GM19452 (cell line): ENCODE data around the gene NHSL1.

Experiments used
- ATAC-seq: cut with Tn5 transposase; IDR thresholded peaks from one replicate; pipeline ENCODE4 v1.9.1; 2021; ENCODE audit not compliant: unreplicated experiment

Gene NHSL1

GRCh38 chr6:138525355-138525754 is 26.1 kb upstream of the NHSL1 start:
- no peak for ATAC-seq

DNA sequence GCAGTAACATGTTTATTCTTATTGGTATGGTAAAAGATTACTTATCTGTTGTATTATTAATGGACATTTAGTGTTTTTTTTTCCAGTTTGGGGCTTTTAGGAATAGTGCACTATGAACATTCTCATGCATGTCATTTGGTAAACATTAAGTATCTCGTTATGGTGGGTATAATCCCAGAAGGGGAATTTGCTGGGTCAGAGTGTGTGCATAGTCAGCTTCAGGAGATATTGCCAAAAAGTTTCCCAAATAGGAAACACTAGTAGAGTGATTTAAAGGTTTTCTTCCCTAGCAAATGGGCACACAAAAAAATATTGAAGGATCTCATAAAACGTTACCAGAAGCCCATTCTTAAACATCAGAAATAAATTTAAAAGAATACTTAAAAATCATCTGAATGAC is 25.2 kb upstream of the NHSL1 start:
- no peak for ATAC-seq

GRCh38 chr6:138523347-138524210 is 24.3 kb upstream of the NHSL1 start:
- ATAC-seq = no peak

DNA sequence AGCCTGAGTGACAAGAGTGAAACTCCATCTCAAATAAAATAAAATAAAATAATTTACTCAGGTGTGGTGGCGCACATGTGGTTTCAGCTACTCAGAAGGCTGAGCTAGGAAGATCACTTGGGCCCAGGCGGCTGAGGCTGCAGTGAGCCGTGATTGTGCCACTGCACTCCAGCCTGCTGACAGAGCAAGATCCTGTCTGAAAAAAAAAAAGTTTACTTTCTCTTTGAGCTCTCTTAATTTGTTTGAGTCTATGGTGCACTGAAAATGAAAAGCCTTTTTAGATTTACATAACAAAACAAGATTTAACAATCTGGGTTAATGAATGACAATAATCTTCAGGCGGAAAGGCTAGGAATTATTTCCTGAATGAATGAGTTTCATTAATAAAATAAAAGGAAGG is 23.3 kb upstream of the NHSL1 start:
- no peak for ATAC-seq

DNA sequence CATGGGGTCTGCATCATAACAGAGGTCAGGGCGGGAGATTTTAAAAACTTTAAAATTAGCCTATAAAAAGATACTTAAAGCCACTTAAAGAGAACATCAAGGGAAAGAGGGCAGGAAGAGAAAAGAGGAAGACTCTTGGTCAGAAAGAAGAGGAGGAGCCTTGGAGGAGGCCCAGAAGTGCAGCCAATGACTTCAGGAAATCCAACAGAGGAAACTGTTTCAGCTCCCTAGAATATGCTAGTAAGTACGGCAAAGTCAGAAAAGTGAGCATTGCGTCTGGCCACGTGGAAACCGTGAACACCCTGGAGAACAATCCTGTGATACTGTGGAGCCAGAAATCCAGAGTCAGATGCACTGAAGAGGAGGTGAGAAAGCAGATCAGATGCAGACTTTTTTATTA is 22.5 kb upstream of the NHSL1 start:
- ATAC-seq = no peak

- ATAC-seq = no peak
Measured at GRCh38 chr6:138520463-138520862, 21.2 kb upstream of the NHSL1 start.

GRCh38 chr6:138518054-138518453 is 18.8 kb upstream of the NHSL1 start:
- ATAC-seq = peak; percentile 37

- ATAC-seq = peak; percentile 87
Measured at GRCh38 chr6:138517635-138518034, 18.3 kb upstream of the NHSL1 start.

- no peak for ATAC-seq
Measured at GRCh38 chr6:138515657-138516248, 16.5 kb upstream of the NHSL1 start.

DNA sequence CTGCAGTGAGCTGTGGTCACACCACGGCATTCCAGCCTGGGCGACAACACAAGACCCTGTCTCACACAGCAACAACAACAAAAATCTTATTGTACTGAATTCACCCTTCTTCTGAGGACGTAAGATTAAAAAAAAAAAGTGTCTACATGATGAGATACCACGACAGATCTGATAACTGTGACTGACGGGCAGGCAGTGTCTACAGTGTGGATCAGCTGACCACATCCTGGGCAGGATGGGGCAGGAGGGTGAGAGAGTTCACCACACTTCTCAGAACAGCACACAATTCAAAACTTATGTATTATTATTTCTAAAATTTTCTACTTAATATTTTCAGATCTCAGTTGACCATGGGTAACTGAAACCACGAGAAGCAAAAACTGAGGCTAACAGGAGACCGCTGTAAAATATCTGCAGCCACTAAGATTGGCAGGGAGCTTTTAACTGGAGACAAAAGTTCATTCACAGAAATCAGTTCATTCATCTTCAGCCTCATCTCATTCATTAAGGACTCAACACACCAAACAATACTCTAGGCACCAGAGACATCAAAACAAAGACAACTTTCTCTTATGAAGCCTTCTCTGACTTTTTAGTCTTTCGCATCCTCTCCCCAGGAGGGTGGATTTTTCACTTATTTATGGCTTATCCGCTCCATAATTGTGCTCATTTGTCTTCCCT is 15.7 kb upstream of the NHSL1 start:
- ATAC-seq = no peak

GRCh38 chr6:138512609-138513008 is 13.3 kb upstream of the NHSL1 start:
- ATAC-seq = no peak

- ATAC-seq = no peak
Measured at GRCh38 chr6:138510093-138510492, 10.8 kb upstream of the NHSL1 start.

- ATAC-seq = no peak
Measured at GRCh38 chr6:138509371-138509770, 10.1 kb upstream of the NHSL1 start.

DNA sequence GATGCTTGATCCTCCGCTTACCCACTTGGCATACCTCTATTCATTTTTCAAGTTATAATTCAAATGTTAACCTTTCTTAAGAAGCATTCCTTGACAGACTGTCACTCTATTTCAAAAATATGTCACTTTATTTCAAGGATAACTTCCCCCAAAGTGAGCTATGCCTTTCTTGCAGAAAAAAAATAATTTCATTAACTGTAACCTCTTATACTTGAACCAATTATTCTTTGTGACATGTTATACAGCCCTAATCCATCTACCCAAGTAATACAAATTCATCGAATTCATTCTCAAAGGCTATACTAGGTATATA is 9.3 kb upstream of the NHSL1 start:
- ATAC-seq = no peak

DNA sequence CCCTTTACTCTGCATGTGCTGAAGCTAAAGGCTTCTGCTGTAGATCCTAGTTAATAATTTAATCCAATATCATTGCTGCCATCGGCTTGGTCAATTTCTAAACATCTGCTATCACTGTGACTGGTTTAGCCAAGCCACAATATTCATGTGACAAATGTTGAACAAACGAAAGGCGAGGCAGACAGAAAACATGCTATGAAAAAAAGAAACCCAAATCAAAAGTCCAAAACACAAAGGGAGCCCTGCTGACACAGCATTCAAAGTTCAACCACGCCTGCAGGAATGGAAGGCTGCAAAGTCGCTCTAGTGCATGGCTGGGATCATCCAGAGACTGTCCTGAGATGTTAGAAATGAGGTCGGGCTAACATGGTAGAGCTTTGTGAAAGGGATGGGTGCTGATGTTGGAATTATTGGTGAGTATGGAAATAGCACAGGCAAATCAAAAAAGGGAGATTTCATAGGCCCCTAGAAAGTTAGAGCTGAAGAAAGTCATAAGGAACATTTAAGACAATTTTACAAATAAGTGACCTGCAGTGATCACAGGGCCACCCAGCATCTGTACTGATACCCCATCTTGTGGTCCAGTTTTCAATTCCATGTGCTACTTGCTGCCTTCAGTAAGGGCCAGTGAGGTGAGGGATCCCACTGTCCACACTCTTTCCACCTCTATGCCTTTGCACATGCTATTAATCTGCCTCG is 8.8 kb upstream of the NHSL1 start:
- ATAC-seq = no peak

- ATAC-seq = no peak
Measured at GRCh38 chr6:138504764-138505689, 5.7 kb upstream of the NHSL1 start.

DNA sequence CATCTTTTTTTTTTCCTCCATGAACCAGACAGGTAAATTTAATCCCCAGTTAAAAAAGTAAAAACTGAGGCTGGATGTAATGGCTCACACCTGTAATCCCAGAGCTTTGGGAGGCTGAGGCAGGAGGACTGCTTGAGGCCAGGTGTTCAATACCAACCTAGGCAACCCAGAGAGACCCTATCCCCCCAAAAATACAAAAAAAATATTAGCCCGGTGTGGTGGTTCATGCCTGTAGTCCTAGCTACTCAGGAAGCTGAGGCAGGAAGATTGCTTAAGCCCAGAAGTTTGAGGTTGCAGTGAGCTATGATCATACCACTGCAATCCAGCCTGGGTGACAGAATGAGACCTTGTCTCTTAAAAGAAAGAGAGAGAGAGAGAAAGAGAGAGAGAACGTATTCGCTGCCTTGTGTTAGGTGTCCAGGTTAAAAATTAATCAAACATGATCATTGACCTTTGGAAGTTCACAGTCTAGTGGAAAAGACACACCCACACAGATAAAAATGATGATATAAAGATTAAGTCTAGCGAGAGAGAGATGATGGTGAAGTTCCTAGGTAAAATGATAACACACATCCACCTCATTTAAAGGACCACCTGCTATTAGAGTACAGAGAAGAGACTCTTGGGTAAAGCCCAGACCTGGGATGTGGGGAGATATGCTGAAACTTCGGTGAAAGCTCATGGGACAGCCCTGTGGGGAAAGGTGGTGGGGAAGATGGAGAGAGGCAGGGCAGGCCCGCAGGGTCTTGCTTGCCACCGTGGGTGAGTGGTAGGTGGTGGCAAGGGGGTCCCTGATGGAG is 4.8 kb upstream of the NHSL1 start:
- ATAC-seq = no peak

DNA sequence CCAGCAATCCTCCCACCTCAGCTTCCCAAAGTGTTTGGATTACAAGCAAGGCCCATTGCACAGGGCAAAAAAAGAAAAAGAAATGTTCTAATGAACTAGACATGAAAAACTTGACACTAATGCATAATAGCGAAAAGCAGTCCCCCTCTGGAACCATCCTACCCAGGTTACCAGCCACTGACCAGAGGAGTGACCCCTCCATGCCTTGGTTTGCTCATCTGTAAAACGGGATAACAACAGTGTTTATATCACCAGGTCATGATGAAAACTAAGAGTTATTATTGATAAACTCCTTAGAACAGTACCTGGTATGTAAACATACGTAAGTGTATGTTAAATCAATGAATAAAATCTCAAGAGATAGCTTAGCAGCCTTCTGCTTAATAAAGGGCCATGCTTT is 3.3 kb upstream of the NHSL1 start:
- no peak for ATAC-seq

- ATAC-seq = no peak
Measured at GRCh38 chr6:138500867-138501446, 1.7 kb upstream of the NHSL1 start.
